Mesothelial cell of epicardium (in vitro differentiated cells): ENCODE data around the gene DACH1. TPM values are rescaled to one million over a fixed set of nuclear protein-coding genes. Genes with fewer than 3 reads are reported as not detected.

ENCODE experiments used
- DNase-seq, 2 experiments: peaks; one replicate each; pipeline ENCODE4 v3.0.0; 2021; ENCODE audit warnings: low spot score in 2 of 2; ENCODE audit not compliant: unreplicated experiment in 2 of 2
- H3K27ac Mint-ChIP-seq: 2 replicates; pipeline ENCODE4 v1.8.0; 2021; ENCODE audit warnings: mixed read lengths
- H3K27me3 Mint-ChIP-seq: 2 replicates; pipeline ENCODE4 v1.8.0; 2021; ENCODE audit warnings: low read depth, mixed read lengths
- H3K36me3 Mint-ChIP-seq: 2 replicates; pipeline ENCODE4 v1.8.0; 2021; ENCODE audit warnings: mixed read lengths
- H3K4me1 Mint-ChIP-seq: 2 replicates; pipeline ENCODE4 v1.8.0; 2021; ENCODE audit warnings: mixed read lengths
- H3K4me3 Mint-ChIP-seq: 2 replicates; pipeline ENCODE4 v1.8.0; 2021; ENCODE audit warnings: mild to moderate bottlenecking, moderate library complexity, mixed read lengths
- H3K9me3 Mint-ChIP-seq: 2 replicates; pipeline ENCODE4 v1.8.0; 2021; ENCODE audit warnings: mixed read lengths
- total RNA-seq: library from RNA; stranded (reverse); gene quantifications from 3 replicates; pipeline ENCODE4 v1.2.1, GENCODE V29; 2021
- TF ChIP-seq, protein P1 (sequence below): fragments of 200-600 bp; sonication (generic); IDR thresholded peaks from one replicate; pipeline ENCODE4 v1.5.0; 2021; ENCODE audit warnings: antibody characterized with exemption; ENCODE audit not compliant: unreplicated experiment

Gene DACH1
- total RNA-seq, 1 donor from 2014 or later: 69.0 TPM

GRCh38 chr13:71464686-71465085 is 402.3 kb downstream of the DACH1 start:
- Mint-ChIP-seq H3K4me1 (peaks cover 6% of the 10 kb centered on the region), H3K9me3 (no peaks in the 10 kb centered on the region), H3K4me3 (no peak overlapping the region), H3K36me3 (peaks cover 14% of the 10 kb centered on the region), H3K27me3 (no peaks in the 10 kb centered on the region), H3K27ac (no peak overlapping the region)
- DNase-seq: no peak
- TF ChIP-seq, protein P1, sequence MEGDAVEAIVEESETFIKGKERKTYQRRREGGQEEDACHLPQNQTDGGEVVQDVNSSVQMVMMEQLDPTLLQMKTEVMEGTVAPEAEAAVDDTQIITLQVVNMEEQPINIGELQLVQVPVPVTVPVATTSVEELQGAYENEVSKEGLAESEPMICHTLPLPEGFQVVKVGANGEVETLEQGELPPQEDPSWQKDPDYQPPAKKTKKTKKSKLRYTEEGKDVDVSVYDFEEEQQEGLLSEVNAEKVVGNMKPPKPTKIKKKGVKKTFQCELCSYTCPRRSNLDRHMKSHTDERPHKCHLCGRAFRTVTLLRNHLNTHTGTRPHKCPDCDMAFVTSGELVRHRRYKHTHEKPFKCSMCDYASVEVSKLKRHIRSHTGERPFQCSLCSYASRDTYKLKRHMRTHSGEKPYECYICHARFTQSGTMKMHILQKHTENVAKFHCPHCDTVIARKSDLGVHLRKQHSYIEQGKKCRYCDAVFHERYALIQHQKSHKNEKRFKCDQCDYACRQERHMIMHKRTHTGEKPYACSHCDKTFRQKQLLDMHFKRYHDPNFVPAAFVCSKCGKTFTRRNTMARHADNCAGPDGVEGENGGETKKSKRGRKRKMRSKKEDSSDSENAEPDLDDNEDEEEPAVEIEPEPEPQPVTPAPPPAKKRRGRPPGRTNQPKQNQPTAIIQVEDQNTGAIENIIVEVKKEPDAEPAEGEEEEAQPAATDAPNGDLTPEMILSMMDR: no peak

GRCh38 chr13:71461892-71462291 is 405.1 kb downstream of the DACH1 start:
- Mint-ChIP-seq H3K4me3 (no peak overlapping the region), H3K27ac (no peak overlapping the region), H3K9me3 (no peaks in the 10 kb centered on the region), H3K4me1 (peaks cover 11% of the 10 kb centered on the region), H3K27me3 (no peaks in the 10 kb centered on the region), H3K36me3 (peaks cover 13% of the 10 kb centered on the region)
- TF ChIP-seq, protein P1: no peak
- no peak for DNase-seq

- TF ChIP-seq, protein P1: no peak
- peaks cover 9% of the 10 kb centered on the region for H3K36me3 Mint-ChIP-seq
- H3K27ac Mint-ChIP-seq: peak overlapping the region; percentile 12
Observed at GRCh38 chr13:71460211-71460610, 406.8 kb downstream of the DACH1 start.

GRCh38 chr13:71459708-71460107 is 407.3 kb downstream of the DACH1 start:
- no peaks in the 10 kb centered on the region for H3K9me3 Mint-ChIP-seq
- TF ChIP-seq, protein P1: no peak
- no peaks in the 10 kb centered on the region for H3K27me3 Mint-ChIP-seq
- no peak for DNase-seq
- no peak overlapping the region for H3K27ac Mint-ChIP-seq
- H3K36me3 Mint-ChIP-seq: peaks cover 9% of the 10 kb centered on the region
- peaks cover 10% of the 10 kb centered on the region for H3K4me1 Mint-ChIP-seq
- no peak overlapping the region for H3K4me3 Mint-ChIP-seq

More at GRCh38 chr13:71460211-71460610, 406.8 kb downstream of the DACH1 start:
- no peak for DNase-seq
- Mint-ChIP-seq H3K27me3 (no peaks in the 10 kb centered on the region), H3K4me1 (peaks cover 11% of the 10 kb centered on the region), H3K9me3 (no peaks in the 10 kb centered on the region), H3K4me3 (no peak overlapping the region)

DNA sequence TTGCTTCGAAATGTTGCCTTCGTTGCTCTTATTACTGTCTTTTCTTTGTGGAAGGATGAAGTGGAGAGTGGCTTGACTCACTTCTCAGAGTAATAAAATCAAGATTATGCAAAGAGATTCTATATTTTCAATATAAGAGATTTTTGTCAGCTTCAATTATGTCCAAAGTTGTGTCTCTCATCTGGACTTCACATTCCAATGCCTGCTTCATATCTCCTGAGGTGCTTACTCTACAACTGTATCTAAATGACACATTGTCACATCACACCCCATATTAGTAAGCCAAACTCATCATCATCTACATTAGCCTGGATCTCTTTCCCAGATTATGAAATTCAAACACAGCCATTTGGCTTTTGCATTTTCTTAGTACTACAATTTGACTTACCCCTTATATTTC is 409.4 kb downstream of the DACH1 start:
- peaks cover 19% of the 10 kb centered on the region for H3K4me1 Mint-ChIP-seq
- no peak for DNase-seq

More for the DNA sequence above, 409.4 kb downstream of the DACH1 start:
- Mint-ChIP-seq H3K27me3 (no peaks in the 10 kb centered on the region), H3K4me3 (no peak overlapping the region), H3K27ac (peak overlapping the region; percentile 6), H3K9me3 (no peaks in the 10 kb centered on the region), H3K36me3 (peaks cover 10% of the 10 kb centered on the region)
- TF ChIP-seq, protein P1: no peak
